ENCODE results near the gene EFEMP1.

DNA sequence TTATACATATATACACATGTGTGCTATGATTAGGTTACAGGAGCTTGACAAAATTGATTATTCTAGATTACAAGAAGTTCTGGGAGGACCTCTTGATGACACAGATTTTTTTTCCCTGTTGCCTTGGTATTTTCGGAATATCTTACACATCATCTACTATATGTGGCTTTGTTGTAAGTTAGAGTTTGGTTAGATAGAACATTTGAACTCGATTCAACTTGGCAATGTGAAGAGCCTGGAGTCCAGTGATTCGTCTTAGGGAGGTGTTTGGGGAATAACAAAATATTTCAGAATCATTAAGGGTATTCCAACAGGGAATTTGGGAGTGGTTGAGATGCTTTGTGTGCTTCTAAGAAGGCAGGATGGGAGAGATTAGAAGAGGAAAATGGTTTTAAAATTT lies 39.3 kb upstream of the EFEMP1 start:
- TF ChIP-seq CTCF (IDR thresholded peaks at IDR 0.05) (no peak), POLR2A (IDR thresholded peaks at IDR 0.05) (no peak)

Measured in thyroid gland (tissue), 4 donors.